NB4 (cell line): Measurements from ENCODE around the gene PREB.

ENCODE experiments used
- POLR2A ChIP-seq: IDR thresholded peaks from 2 replicates; pipeline ENCODE4 v1.6.1; 2011; ENCODE audit warnings: mild to moderate bottlenecking; ENCODE audit not compliant: insufficient read length; ENCODE audit errors: extremely low read depth
- TF ChIP-seq, protein P1 (sequence below): IDR thresholded peaks from one replicate; pipeline ENCODE4 v1.5.1; 2012; ENCODE audit warnings: low read depth, low read length
- TF ChIP-seq, protein P2 (sequence below): IDR thresholded peaks from 2 replicates; pipeline ENCODE4 v1.6.1; 2011; ENCODE audit warnings: low read depth, low read length

DNA sequence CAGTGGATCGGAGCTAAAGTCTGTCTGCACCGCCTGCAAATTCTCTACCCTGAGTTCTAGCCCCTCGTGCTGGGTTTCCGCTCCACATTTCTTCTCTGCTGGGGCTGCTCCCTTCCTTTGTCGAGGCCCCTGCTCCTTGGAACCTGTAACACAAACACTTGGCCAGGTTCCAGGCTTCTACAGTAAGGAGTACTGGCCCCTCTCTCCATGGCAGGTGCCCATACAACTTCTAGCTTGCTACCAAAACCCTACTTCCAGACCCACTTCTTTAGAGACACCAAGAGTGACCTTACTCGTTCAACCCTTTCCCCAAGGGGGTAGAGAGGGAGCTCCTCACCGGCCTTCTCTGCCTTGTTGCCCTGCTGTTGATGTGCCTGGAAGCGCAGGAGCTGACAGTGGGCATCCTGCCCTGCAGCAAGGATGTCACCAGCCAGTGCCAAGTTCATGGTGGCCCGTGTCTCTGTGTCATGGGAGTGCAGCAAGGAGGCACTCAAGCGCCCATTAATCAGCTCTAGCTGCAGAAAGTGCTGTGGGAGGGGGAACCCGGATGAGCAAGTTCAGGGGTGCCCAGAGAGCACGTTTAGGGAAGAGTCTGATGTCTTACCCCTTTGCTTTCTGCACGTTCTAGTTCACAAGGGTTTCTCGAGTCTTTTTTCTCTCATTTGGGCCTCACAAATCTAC, 1.1 kb downstream of the PREB start:
- TF ChIP-seq, protein P1, sequence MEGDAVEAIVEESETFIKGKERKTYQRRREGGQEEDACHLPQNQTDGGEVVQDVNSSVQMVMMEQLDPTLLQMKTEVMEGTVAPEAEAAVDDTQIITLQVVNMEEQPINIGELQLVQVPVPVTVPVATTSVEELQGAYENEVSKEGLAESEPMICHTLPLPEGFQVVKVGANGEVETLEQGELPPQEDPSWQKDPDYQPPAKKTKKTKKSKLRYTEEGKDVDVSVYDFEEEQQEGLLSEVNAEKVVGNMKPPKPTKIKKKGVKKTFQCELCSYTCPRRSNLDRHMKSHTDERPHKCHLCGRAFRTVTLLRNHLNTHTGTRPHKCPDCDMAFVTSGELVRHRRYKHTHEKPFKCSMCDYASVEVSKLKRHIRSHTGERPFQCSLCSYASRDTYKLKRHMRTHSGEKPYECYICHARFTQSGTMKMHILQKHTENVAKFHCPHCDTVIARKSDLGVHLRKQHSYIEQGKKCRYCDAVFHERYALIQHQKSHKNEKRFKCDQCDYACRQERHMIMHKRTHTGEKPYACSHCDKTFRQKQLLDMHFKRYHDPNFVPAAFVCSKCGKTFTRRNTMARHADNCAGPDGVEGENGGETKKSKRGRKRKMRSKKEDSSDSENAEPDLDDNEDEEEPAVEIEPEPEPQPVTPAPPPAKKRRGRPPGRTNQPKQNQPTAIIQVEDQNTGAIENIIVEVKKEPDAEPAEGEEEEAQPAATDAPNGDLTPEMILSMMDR = no peak
- no peak for TF ChIP-seq POLR2A
- TF ChIP-seq, protein P2, sequence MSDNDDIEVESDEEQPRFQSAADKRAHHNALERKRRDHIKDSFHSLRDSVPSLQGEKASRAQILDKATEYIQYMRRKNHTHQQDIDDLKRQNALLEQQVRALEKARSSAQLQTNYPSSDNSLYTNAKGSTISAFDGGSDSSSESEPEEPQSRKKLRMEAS = no peak
